Left hindlimb (tissue), 1 donor: ENCODE data around the gene SPSB1.
A peak's percentile ranks its signal among the peaks of the same experiment; 100 is the strongest.
"Not testable (repeated sequence)": the region's sequence is repeated elsewhere in the genome, so short reads cannot be mapped to it uniquely, and the experiment has no call there.

Source experiments
- DNase-seq: peaks from one replicate; pipeline ENCODE4 v3.0.0-alpha.2; 2018

SPSB1 gene

GRCh38 chr1:9280015-9280860, 12.5 kb upstream of the SPSB1 start:
- DNase-seq = peak; percentile 3

- DNase-seq = no peak
Measured at GRCh38 chr1:9281071-9281827, 11.4 kb upstream of the SPSB1 start.

- DNase-seq = no peak
Measured at GRCh38 chr1:9281908-9282695, 10.6 kb upstream of the SPSB1 start.

- DNase-seq = peak; percentile 33
Measured at GRCh38 chr1:9282696-9282955, 10.1 kb upstream of the SPSB1 start.

GRCh38 chr1:9284061-9284460, 8.6 kb upstream of the SPSB1 start:
- no peak for DNase-seq

GRCh38 chr1:9286556-9286955, 6.1 kb upstream of the SPSB1 start:
- DNase-seq = no peak

GRCh38 chr1:9289090-9289534, 3.6 kb upstream of the SPSB1 start:
- DNase-seq = no peak

GRCh38 chr1:9289711-9290485, 2.8 kb upstream of the SPSB1 start:
- DNase-seq = no peak

- DNase-seq = peak; percentile 76
Measured at GRCh38 chr1:9291914-9292360, 757 bp upstream of the SPSB1 start.

GRCh38 chr1:9293241-9293532, 493 bp downstream of the SPSB1 start:
- no peak for DNase-seq

- no peak for DNase-seq
Measured at GRCh38 chr1:9293533-9294404, 1.1 kb downstream of the SPSB1 start.

- no peak for DNase-seq
Measured at GRCh38 chr1:9294405-9294773, 1.7 kb downstream of the SPSB1 start.

GRCh38 chr1:9294910-9295636, 2.4 kb downstream of the SPSB1 start:
- DNase-seq = peak; percentile 73

GRCh38 chr1:9295884-9296283, 3.2 kb downstream of the SPSB1 start:
- DNase-seq = no peak

- DNase-seq = no peak
Measured at GRCh38 chr1:9296850-9297249, 4.2 kb downstream of the SPSB1 start.

- DNase-seq = no peak
Measured at GRCh38 chr1:9297831-9298230, 5.1 kb downstream of the SPSB1 start.

- no peak for DNase-seq
Measured at GRCh38 chr1:9298282-9298681, 5.6 kb downstream of the SPSB1 start.

GRCh38 chr1:9299571-9300541, 7.2 kb downstream of the SPSB1 start:
- not testable (repeated sequence) for DNase-seq

GRCh38 chr1:9300573-9300972, 7.9 kb downstream of the SPSB1 start:
- DNase-seq = no peak
